ENCODE results near the gene TIMM21.

TIMM21 gene

GRCh38 chr18:74179623-74180199, 31.4 kb downstream of the TIMM21 start:
- no peak for DNase-seq (ENCODE audit: low read depth, low spot score)
- in situ Hi-C loops (cut with HindIII; ENCODE audit: low sequenced_read_pairs): no loop called here
- TF ChIP-seq CTCF (IDR thresholded peaks at IDR 0.05; ENCODE audit: low read depth, low read length): no peak
- no peak overlapping the region for H3K4me3 ChIP-seq (ENCODE audit: low read depth, low read length)

GRCh38 chr18:74182335-74182734, 34.0 kb downstream of the TIMM21 start:
- no peak for DNase-seq (ENCODE audit: low read depth, low spot score)

GRCh38 chr18:74183130-74183529, 34.8 kb downstream of the TIMM21 start:
- no peak for DNase-seq (ENCODE audit: low read depth, low spot score)
- no peak for TF ChIP-seq CTCF (IDR thresholded peaks at IDR 0.05; ENCODE audit: low read depth, low read length)
- in situ Hi-C loops (cut with HindIII; ENCODE audit: low sequenced_read_pairs): no loop called here

More at GRCh38 chr18:74182335-74182734, 34.0 kb downstream of the TIMM21 start:
- no peak for TF ChIP-seq CTCF (IDR thresholded peaks at IDR 0.05; ENCODE audit: low read depth, low read length)
- in situ Hi-C loops (cut with HindIII; ENCODE audit: low sequenced_read_pairs): no loop called here
- H3K4me3 ChIP-seq (ENCODE audit: low read depth, low read length): no peak overlapping the region

GRCh38 chr18:74184875-74185274, 36.6 kb downstream of the TIMM21 start:
- TF ChIP-seq CTCF (IDR thresholded peaks at IDR 0.05; ENCODE audit: low read depth, low read length): no peak
- in situ Hi-C loops (cut with HindIII; ENCODE audit: low sequenced_read_pairs): no loop called here
- no peak for DNase-seq (ENCODE audit: low read depth, low spot score)
- no peak overlapping the region for H3K4me3 ChIP-seq (ENCODE audit: low read depth, low read length)

More at GRCh38 chr18:74183130-74183529, 34.8 kb downstream of the TIMM21 start:
- no peak overlapping the region for H3K4me3 ChIP-seq (ENCODE audit: low read depth, low read length)

- no peak overlapping the region for H3K4me3 ChIP-seq (ENCODE audit: low read depth, low read length)
- in situ Hi-C loops (cut with HindIII; ENCODE audit: low sequenced_read_pairs): no loop called here
- DNase-seq (ENCODE audit: low read depth, low spot score): no peak
- no peak for TF ChIP-seq CTCF (IDR thresholded peaks at IDR 0.05; ENCODE audit: low read depth, low read length)
These were observed 37.5 kb downstream of the TIMM21 start for GRCh38 chr18:74185860-74186259.

- in situ Hi-C loops (cut with HindIII; ENCODE audit: low sequenced_read_pairs): no loop called here
- no peak overlapping the region for H3K4me3 ChIP-seq (ENCODE audit: low read depth, low read length)
- TF ChIP-seq CTCF (IDR thresholded peaks at IDR 0.05; ENCODE audit: low read depth, low read length): no peak
- no peak for DNase-seq (ENCODE audit: low read depth, low spot score)
These were observed 38.3 kb downstream of the TIMM21 start for GRCh38 chr18:74186661-74187060.

Data from astrocyte of the spinal cord (primary cell).